PC-3 (cell line): ENCODE measurements around the gene ST6GALNAC6.

Experiments
- CTCF ChIP-seq: fragments of 300-600 bp; sonication (generic); conservative IDR thresholded peaks from 2 replicates; pipeline ENCODE4 v1.5.1; 2017; ENCODE audit warnings: antibody characterized with exemption, low read depth, mild to moderate bottlenecking, low read length
- EZH2 ChIP-seq: fragments of 300-600 bp; sonication (generic); IDR thresholded peaks from one replicate; pipeline ENCODE4 v1.6.1; 2017; ENCODE audit warnings: antibody characterized with exemption, mild to moderate bottlenecking, low read length; ENCODE audit not compliant: unreplicated experiment
- EZH2phosphoT487 ChIP-seq: fragments of 300-600 bp; sonication (generic); IDR thresholded peaks from 2 replicates; pipeline ENCODE4 v1.6.1; 2018; ENCODE audit warnings: mild to moderate bottlenecking, antibody characterized with exemption, low read length, borderline replicate concordance

- TF ChIP-seq CTCF, result no peak
- no peak for TF ChIP-seq EZH2phosphoT487
- TF ChIP-seq EZH2, result no peak
Measured at GRCh38 chr9:127919253-127919815, 19.9 kb upstream of the ST6GALNAC6 start.
